Peyer's patch (tissue), 4 donors: Measurements from ENCODE around the gene CD9.

Experiments used
- CTCF ChIP-seq, 6 experiments: fragments of 450-650 bp in 4 of 6; fragments of 200-600 bp in 2 of 6; sonication (generic) in 1 of 6; IDR thresholded peaks; one replicate each; pipeline ENCODE4 v1.5.1; 2017 to 2019; ENCODE audit warnings: antibody characterized with exemption in 6 of 6, mild to moderate bottlenecking in 3 of 6, moderate library complexity in 1 of 6
- POLR2A ChIP-seq, 2 donors: fragments of 450-650 bp; IDR thresholded peaks; one replicate each; pipeline ENCODE4 v1.5.1; 2017; ENCODE audit warnings: antibody characterized with exemption in 2 of 2, mild to moderate bottlenecking in 2 of 2, moderate library complexity in 2 of 2

DNA sequence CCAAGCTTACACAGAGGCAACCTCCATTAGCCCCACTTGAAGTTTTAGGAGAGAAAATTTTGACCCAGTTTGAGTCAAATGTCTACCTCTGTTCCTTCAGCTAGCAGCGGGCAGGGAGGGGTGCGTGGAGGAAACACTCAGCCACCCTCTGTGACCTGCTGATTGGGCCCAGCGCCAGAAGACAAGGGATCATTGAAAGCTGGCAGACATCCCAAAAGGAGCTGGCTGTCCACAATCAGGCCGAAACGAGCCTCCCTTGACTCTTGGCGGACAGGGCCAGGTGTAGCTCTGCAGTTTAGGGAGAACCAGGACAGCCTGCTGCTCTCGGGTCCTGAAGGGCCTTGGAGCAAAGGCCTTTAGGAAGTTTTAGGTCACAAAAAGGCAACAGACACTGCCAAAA lies 41.3 kb downstream of the CD9 start:
- no peak for TF ChIP-seq POLR2A (IDR thresholded peaks at IDR 0.05)
- TF ChIP-seq CTCF (IDR thresholded peaks at IDR 0.05) = no peak
